ENCODE results near the gene DIP2C. TPM values are rescaled to one million over a fixed set of nuclear protein-coding genes. Genes with fewer than 3 reads are reported as not detected.

Gene DIP2C
- total RNA-seq, 4 donors from 2014 or later: 10.5 to 40.5 (median 19.5) TPM

DNA sequence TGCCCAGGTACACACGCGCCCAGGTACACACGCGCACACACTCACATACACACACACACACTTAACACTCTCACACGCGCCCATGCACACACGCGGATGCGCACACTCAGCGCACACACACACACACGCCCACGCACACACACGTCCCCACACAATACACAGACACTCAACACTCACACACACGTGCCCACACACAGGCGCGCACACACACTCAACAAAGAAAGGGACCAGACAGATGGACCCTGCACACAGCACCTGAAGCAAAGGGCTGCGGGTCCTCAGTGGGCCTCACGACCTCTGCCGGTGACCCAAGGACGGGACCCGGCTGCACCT lies 296.8 kb downstream of the DIP2C start:
- no peak for DNase-seq
- intact Hi-C loops (cut with DNase I; ENCODE audit: low total_unique reads): no loop called here
- Histone ChIP-seq H3K4me1 (no peaks in the 10 kb centered on the region), H3K4me3 (no peak overlapping the region), H3K27me3 (no peaks in the 10 kb centered on the region), H3K27ac (no peak overlapping the region), H3K36me3 (no peaks in the 10 kb centered on the region), H3K9me3 (no peaks in the 10 kb centered on the region)
- no peak for TF ChIP-seq POLR2A (IDR thresholded peaks at IDR 0.05)
- TF ChIP-seq CTCF (IDR thresholded peaks at IDR 0.05): no peak

GRCh38 chr10:391847-392704 lies 297.4 kb downstream of the DIP2C start:
- TF ChIP-seq CTCF (IDR thresholded peaks at IDR 0.05) (no peak), POLR2A (IDR thresholded peaks at IDR 0.05) (no peak)
- no peaks in the 10 kb centered on the region for H3K27me3 ChIP-seq
- no peak overlapping the region for H3K4me3 ChIP-seq
- H3K4me1 ChIP-seq: no peaks in the 10 kb centered on the region
- intact Hi-C loops (cut with DNase I; ENCODE audit: low total_unique reads): no loop called here
- DNase-seq: no peak
- no peaks in the 10 kb centered on the region for H3K36me3 ChIP-seq
- no peaks in the 10 kb centered on the region for H3K9me3 ChIP-seq
- H3K27ac ChIP-seq: no peak overlapping the region

DNA sequence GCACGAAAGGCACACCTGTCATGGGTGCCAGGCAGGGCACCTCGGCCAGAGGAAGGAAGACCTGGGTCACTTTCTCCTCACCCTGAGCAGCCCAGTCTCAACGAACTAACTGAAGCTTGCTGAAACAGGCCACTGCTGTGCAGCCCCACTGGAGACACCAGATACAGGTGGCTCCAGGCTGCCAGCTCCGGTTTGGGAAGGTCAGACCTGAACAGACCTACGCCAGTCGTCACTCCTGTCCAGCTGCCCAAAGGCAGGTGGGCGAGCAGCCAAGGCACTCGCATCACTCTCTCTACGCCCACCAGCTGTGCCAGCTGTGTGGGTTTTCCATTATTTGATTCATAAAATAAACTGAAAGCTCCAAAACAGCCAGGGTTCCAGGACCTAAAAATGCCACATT lies 298.2 kb downstream of the DIP2C start:
- intact Hi-C loops (cut with DNase I; ENCODE audit: low total_unique reads): no loop called here
- H3K36me3 ChIP-seq: no peaks in the 10 kb centered on the region
- H3K27ac ChIP-seq: no peak overlapping the region
- TF ChIP-seq CTCF (IDR thresholded peaks at IDR 0.05) (no peak), POLR2A (IDR thresholded peaks at IDR 0.05) (no peak)
- DNase-seq: no peak
- H3K27me3 ChIP-seq: no peaks in the 10 kb centered on the region
- no peak overlapping the region for H3K4me3 ChIP-seq
- no peaks in the 10 kb centered on the region for H3K4me1 ChIP-seq
- no peaks in the 10 kb centered on the region for H3K9me3 ChIP-seq

DNA sequence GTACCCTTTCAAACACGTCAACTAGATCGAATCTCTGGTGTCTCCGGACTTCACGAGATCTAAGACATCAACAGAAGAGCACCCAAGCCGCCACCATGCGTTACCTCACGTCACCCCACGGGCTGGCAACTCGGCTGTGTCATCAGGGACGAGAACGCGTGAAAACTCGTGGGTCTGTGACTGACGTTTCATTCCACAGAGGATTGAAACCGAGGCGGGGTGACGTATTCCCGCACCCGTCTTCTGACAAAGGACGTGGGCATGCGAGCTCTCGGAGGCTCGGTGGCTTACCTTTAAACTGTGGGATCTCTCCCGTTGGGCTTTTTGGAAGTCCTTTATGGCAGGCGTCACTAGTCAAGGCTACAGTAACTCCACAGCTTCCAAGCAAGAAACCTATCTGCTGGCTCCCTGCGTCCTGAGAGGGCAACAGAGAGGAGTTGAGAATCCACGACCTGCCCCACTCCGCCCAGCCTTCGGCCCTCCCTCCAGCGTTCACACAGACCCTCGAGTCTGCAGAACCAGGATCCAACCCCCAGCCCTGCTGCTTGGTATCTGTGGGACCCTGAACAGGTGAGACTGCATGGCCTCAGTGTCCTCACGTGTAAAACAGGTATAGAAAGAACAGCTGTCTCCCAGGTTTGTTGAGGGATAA lies 298.9 kb downstream of the DIP2C start:
- Histone ChIP-seq H3K9me3 (no peaks in the 10 kb centered on the region), H3K4me1 (no peaks in the 10 kb centered on the region), H3K36me3 (no peaks in the 10 kb centered on the region), H3K27ac (no peak overlapping the region), H3K27me3 (no peaks in the 10 kb centered on the region), H3K4me3 (no peak overlapping the region)
- DNase-seq: no peak
- TF ChIP-seq CTCF (IDR thresholded peaks at IDR 0.05): no peak
- TF ChIP-seq POLR2A (IDR thresholded peaks at IDR 0.05): no peak
- intact Hi-C loops (cut with DNase I; ENCODE audit: low total_unique reads): no loop called here

DNA sequence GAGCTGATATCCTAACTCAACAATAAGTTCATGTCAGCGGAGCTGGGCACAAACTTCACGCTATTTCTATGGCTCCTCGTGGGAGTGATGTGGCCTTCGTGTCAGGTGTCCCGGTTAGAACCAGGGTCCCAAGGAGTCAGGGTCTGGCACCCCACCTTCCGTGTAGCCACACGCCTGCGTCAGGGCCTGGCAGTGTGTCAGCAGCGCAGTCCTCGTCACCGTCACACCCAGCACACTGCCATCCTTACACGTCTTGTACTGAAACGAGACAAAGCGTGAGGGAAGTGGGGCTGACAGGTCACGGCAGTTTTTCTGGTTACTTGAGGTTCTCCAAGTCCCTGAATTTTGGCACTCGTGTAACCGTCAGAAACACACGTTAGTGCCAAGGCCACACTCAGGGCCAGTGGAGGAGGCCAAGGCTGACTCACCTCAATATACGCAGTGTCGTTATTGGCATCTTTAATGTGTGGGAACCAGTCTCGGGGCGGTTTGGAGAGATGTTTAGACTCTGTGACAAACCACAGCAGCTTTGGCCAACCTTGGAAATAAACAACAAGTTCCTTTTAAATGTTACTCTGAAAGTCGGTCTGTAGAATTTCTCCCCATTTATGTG lies 299.5 kb downstream of the DIP2C start:
- no peak overlapping the region for H3K4me3 ChIP-seq
- DNase-seq: no peak
- no peaks in the 10 kb centered on the region for H3K4me1 ChIP-seq
- no peaks in the 10 kb centered on the region for H3K36me3 ChIP-seq
- intact Hi-C loops (cut with DNase I; ENCODE audit: low total_unique reads): no loop called here
- no peaks in the 10 kb centered on the region for H3K9me3 ChIP-seq
- no peaks in the 10 kb centered on the region for H3K27me3 ChIP-seq
- H3K27ac ChIP-seq: no peak overlapping the region
- TF ChIP-seq CTCF (IDR thresholded peaks at IDR 0.05) (no peak), POLR2A (IDR thresholded peaks at IDR 0.05) (no peak)
